GM19099 (cell line): ENCODE measurements around the gene ARHGAP40.

Source experiments
- POLR2A ChIP-seq: IDR thresholded peaks from 3 replicates; pipeline ENCODE4 v1.6.1; 2011; ENCODE audit warnings: low read depth; ENCODE audit not compliant: insufficient read length; ENCODE audit errors: extremely low read depth

ARHGAP40 gene

DNA sequence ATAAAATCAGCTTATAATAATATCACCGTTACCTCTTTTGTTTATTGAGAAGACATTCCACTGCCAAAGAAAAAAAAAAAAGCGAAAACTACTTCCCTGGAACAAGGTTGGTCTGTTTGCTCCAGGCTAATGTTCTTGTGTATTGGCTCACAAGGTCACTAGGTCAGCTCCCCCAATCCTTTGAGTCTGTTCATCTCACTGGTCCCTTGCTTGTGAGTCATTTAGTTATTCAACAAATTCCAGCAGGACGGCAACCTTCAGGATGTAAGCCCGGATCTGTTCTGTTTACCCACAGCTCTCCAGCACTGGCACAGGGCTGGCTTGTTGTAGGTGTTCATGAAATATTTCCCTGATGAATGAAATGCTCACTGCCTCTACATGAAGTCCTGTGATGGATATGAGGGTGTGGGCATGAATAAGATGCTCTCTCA lies 3.3 kb downstream of the ARHGAP40 start:
- TF ChIP-seq POLR2A = no peak

DNA sequence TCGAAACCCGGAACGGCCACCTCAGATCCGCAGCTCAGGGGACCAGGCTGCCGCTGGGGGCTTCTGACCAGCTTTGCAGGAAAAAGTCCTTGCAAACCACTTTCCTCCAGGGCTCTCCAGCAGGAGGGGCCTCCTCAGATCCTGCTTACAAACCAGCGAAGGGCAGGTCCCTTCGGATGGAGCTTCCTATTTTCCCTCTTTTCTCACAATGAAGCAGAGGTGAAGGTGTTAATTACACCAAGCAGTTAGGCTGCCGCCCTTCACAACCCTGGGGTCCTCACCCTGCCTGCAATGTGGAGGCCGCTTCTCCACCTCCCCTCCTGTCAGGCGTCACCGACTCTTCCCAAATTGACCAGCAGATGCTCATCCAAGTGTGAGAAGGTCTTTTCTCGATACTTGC lies 5.7 kb downstream of the ARHGAP40 start:
- no peak for TF ChIP-seq POLR2A

DNA sequence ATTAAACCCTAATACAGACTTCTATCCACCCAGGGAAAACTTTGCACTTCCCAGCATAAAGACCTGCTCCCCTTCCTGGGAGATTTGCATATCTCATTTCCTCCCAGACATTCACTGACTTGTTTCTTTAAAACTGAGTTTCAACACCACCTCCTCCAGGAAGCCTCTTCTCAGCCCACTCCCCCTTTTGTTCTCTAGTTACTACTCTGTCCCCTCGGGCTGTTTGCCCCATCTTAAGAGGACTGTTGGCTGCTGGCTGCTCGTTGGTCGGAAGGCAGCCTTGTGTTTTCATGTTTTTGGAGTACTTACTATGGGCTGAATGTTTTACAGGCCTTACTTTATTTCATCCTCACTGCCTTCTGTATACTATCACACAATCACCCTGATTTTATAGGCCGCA lies 6.6 kb downstream of the ARHGAP40 start:
- no peak for TF ChIP-seq POLR2A

DNA sequence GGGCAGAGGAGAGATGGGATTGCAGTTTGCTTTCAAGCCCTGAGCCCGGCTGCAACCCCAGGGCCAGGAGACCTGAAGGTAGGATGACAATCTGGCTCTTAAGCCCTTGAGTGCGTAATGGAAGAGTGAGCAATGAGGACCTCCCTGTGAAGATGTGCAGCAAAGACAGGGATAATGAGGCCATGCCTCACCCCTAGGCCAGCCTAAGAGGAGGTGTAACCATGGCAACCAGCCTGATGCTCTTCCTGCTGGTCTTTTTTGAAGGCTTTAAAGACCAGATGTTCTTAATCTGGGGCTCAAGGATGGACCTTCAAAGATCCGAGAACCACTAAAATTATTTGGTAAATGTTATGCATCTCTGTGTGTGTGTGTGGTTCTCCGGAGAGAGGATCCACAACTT lies 8.2 kb downstream of the ARHGAP40 start:
- no peak for TF ChIP-seq POLR2A

DNA sequence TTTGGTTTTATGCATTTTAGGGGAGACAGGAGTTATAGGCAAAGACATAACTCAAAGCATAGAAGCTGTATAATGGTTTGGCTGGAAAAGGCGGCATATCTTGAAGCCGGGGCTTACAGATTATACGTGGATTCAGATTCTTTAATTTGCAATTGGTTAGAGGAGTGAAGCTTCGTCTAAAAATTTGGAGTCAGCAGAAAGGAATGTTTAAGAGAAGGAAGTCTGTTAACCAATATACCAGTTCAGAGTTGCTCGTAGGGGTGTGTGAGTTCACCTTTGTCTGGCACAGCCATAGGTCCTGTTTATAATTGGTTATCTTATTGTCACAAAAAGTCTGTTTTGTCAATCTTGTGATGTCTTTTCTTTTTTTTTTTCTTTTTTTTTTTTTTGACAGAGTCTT lies 8.9 kb downstream of the ARHGAP40 start:
- no peak for TF ChIP-seq POLR2A

DNA sequence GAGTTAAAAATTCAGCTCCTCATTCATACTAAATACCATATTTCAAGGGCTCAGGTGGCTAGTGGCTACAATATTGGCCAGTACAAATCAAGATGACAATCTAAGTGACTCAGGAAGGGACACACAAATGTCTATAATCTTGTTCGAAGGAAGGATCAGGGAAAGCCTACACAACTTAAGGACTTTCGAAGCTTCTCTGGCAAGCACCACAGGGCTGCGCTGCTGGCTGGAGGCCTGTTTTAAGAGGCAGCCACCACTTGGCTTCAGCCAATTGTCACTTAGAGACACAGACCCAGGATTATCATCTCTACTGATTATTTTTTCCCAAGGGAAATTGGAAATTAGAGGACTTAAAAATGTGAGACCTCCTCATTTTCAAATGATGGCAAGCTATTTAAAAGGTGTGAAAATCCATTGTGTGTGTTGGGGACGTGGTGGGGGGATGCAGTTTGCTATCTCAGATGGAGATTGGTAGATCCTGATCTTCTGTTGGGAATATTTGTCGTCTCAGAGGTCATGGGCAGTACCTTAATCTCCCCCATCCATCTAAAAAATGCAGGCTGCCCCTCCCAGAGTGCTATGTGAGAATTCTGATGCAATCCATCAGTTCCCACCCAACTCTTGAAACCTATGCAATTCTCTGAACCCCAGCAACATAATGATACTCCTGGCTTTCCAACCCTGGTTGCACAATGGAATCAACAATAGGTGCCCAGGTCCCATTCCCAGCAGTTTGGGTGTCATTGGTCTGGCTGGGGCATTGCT lies 11.3 kb downstream of the ARHGAP40 start:
- TF ChIP-seq POLR2A = no peak

DNA sequence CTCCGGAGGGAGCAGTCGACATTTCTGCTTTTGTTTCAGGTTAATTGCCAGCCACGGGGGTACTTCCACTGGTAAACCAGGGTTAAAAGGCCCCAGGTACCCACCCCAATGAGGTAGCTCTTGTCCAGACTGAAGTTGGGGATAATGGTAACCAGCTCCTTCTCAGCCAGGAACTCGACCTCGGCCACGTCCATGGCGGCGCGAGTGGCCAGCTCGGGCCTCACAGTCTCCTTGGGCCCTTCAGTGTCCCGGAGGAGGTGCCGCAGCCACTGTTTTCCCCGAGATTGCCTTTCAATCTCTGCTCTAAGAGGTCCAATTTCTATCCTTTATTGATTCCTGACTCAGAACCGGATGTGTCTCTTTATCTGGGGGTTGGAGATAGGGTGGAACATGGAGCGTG lies 13.7 kb downstream of the ARHGAP40 start:
- TF ChIP-seq POLR2A = no peak

DNA sequence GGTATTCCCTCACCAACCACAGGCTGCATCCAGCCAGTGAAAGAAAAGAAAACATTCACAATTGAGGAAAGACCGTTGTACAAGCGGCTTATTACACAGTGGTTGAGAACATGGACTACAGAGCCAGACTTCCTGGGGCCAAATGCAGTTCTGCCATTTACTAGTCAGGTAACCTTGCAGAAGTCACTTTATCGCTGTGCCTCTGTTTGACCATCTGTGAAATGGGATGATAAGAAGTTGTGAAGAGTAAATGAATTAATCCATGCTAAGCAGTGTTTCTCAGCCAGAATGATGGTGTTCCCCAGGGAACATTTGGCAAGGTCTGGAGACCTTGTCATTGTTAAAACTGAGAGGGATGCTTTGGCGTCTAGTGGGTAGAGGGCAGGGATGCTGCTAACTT lies 14.8 kb downstream of the ARHGAP40 start:
- TF ChIP-seq POLR2A = no peak

DNA sequence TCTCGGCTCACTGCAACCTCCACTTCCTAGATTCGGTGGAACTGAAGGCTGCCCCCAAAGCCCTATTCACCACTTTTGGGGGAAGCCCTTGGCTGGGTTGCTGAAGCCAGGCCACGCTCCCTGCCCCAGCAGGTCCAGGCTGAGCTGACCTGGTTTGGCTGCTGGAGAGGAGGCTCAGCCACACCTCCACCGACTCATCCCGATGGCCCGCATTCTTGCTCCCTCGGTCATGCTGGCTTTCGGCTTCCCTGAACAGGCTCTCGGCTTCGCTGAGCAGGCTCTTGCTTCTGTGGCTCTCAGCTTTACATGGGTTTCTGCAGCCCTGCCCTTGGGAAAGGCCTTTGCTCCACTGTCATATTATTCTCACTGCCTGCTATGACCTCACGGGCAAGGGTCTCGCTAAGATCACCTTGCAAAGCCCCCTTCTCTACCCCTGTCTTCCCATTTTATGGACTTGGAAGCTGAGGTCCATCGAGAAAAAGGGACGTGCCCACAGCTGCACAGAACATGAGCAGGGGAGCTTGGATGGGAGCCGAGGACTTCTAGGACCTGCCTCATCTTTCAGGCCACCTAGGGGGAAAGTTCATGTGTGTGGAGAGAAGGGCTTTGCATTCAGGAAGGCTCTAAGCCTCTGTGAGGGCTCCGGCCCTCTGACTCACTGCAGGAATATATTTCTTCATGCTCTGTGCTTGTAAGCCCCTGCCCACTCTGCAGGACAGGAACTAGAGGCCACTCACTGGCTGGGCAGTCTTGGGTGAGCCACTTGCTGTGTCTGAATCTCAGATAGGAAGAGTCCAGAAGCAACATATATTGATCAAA lies 15.6 kb downstream of the ARHGAP40 start:
- no peak for TF ChIP-seq POLR2A

DNA sequence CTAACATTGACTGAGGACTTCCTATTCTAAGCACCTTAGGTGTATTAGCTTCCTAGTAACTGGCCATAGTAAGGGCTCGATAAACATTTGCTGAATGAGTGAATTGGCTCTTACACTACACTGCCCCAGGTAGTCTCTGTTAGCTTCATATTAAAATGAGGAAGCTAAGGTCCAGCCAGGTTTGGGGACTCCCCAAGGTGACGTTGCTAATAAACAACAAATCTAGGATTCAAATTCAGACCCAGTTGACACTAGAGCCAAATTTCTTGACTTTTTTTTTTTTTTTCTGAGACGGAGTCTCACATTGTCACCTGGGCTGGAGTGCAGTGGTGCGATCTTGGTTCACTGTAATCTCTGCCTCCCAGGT lies 16.2 kb downstream of the ARHGAP40 start:
- no peak for TF ChIP-seq POLR2A

DNA sequence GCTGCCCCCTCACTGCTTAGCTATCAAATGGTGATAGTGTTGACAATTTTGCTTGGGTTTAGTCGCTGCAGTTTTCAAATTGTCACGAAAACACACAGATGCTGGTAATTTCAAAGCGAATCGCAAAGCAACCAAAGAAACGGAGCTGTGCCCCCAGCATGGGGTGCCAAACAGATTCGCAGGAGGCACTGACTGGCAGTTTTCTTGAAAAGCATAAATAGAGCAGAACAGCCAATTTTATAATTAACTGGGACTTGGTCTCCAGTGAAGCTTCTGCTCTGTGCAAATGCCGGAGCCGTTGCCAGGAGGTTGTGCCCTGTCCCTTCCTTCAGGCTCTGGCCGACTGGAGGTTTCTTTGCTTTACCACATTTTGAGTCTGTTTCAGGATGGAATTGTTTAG lies 18.8 kb downstream of the ARHGAP40 start:
- no peak for TF ChIP-seq POLR2A

DNA sequence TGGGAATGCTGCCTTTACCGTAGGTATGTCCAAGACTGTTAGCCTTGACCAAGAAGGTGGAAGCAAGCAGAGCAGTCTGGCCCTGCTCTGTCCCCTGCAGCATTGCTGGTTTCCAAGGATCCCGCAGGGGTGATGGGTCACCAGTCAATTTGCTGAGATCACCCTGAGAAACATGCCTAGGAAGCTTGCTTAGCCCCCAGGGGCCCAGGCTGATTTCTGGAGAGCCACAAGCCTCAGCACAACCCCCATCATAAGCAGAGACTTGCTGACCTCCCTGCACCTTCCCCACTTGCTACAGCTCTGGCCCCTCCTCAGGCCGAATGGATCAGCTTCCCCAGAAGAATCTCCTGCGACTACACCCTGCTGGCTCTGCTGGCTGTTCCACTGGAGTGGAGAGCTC lies 21.5 kb downstream of the ARHGAP40 start:
- TF ChIP-seq POLR2A = no peak

DNA sequence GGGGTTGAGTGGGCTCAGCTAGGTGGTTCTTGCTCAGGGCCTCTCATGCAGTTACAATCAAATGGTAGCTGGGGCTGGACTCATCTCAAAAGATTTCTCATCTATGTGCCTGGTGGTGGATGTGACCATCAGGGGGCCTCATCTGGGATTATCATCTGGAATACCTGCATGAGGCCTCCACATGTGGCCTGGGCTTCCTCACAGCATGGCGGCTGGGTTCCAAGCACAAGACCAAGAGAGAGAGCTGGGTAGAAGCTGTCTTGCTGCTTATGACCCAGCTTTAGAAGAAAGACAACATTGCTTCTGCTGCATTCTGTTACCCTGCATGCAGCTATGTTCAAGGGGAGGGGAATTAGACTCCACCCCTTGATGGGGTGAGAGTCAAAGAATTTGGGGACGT lies 22.5 kb downstream of the ARHGAP40 start:
- no peak for TF ChIP-seq POLR2A

DNA sequence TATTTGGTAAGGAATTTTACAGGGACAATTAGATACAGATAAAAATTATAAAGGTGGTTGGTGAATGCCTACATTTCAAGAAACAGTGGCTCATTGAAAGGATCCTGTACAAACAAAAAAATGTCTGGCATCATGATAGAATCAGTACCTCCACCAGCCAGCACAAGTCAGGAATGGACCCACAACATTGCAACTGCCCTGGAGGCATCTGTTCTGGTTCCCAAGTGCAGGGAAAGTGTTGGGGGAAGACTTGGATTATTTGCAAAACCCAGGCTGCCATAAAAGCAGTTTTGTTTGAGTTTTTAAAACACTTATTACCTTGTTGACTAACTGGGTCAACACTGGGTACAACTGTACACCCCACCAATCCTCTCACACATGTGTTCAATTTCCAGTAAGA lies 24.3 kb downstream of the ARHGAP40 start:
- no peak for TF ChIP-seq POLR2A

DNA sequence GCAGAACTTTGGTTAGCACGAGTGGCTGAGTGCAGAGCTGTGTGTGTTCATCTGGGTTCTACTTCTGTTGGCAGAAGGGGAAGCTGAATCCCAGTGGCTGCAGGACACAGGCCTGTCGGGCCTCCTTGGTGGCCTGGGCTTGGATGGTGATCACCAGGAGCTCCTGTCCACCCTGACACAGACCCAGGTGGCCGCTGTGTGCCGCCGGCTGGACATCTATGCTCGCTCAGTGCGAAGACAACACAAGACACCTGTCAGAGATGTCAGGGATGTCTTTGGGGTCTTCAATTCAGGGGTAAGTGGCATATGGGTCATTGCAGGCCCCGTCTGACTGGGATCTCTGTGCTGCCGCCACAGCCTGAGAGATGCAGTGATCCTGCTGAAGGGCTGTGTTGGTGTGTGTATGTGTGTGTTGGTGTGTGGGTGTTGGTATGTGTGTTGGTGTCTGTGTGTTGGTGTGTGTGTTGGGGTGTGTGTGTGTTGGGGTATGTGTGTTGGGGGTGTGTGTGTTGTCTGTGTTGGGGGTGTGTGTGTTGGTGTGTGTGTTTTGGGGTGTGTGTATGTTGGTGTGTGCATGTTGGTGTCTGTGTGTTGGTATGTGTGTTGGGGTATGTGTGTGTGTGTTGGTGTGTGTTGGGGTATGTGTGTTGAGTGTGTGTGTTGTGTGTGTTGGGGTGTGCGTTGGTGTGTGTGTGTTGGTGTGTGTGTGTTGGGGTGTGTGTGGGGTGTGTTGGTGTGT lies 25.5 kb downstream of the ARHGAP40 start:
- TF ChIP-seq POLR2A = no peak
